HepG2 (cell line): ENCODE measurements around the gene SIK3. TPM values are rescaled to one million over a fixed set of nuclear protein-coding genes. Genes with fewer than 3 reads are reported as not detected.

ENCODE experiments used
- BHLHE40 ChIP-seq: IDR thresholded peaks from 2 replicates; pipeline ENCODE4 v1.6.1; 2011; ENCODE audit warnings: low read length, improper control_type of control experiment
- BRD4 ChIP-seq: sonication (generic); formaldehyde crosslinking; IDR thresholded peaks from 2 replicates; pipeline ENCODE4 v1.4.0; 2020; ENCODE audit warnings: missing genetic modification reagents
- CBX5 ChIP-seq: sonication (generic); formaldehyde crosslinking; IDR thresholded peaks from 2 replicates; pipeline ENCODE4 v1.4.0; 2020; ENCODE audit warnings: missing genetic modification reagents, borderline replicate concordance
- CEBPB ChIP-seq: IDR thresholded peaks from 2 replicates; pipeline ENCODE4 v1.6.1; 2011; ENCODE audit warnings: low read depth, low read length, improper control_type of control experiment, borderline replicate concordance
- EED ChIP-seq: sonication (generic); formaldehyde crosslinking; IDR thresholded peaks from 2 replicates; pipeline ENCODE4 v1.5.0; 2020; ENCODE audit warnings: mild to moderate bottlenecking, missing genetic modification reagents
- FOXJ3 ChIP-seq: sonication (generic); formaldehyde crosslinking; IDR thresholded peaks from 2 replicates; pipeline ENCODE4 v1.4.0; 2020; ENCODE audit warnings: missing genetic modification reagents, mild to moderate bottlenecking, borderline replicate concordance
- FOXK2 ChIP-seq: fragments of 450-650 bp; IDR thresholded peaks from 2 replicates; pipeline ENCODE4 v1.6.1; 2016
- FOXP1 ChIP-seq, 2 experiments: fragments of 450-650 bp in 1 of 2; IDR thresholded peaks; 2 replicates each; pipeline ENCODE4 v1.6.1; 2017 to 2018; ENCODE audit warnings: antibody characterized with exemption in 1 of 2
- GZF1 ChIP-seq: sonication (generic); formaldehyde crosslinking; IDR thresholded peaks from 2 replicates; pipeline ENCODE4 v1.5.1; 2020; ENCODE audit warnings: mild to moderate bottlenecking, missing genetic modification reagents
- HES4 ChIP-seq: sonication (generic); formaldehyde crosslinking; IDR thresholded peaks from 2 replicates; pipeline ENCODE4 v1.9.0; 2021; ENCODE audit warnings: mild to moderate bottlenecking, missing genetic modification reagents, borderline replicate concordance
- HNF4A ChIP-seq: sonication (generic); formaldehyde crosslinking; IDR thresholded peaks from 2 replicates; pipeline ENCODE4 v1.4.0; 2020; ENCODE audit warnings: missing genetic modification reagents
- HNRNPUL1 ChIP-seq: fragments of 200-400 bp; formaldehyde crosslinking; IDR thresholded peaks from 2 replicates; pipeline ENCODE4 v1.6.1; 2017; ENCODE audit warnings: low read depth, mild to moderate bottlenecking, low read length, moderate library complexity
- HOXD1 ChIP-seq: sonication (generic); formaldehyde crosslinking; IDR thresholded peaks from 2 replicates; pipeline ENCODE4 v1.5.0; 2020; ENCODE audit warnings: missing genetic modification reagents
- JDP2 ChIP-seq: sonication (generic); formaldehyde crosslinking; IDR thresholded peaks from 2 replicates; pipeline ENCODE4 v1.8.1; 2022; ENCODE audit warnings: missing genetic modification reagents, borderline replicate concordance
- JUN ChIP-seq: sonication (generic); formaldehyde crosslinking; IDR thresholded peaks from 2 replicates; pipeline ENCODE4 v1.4.0; 2020; ENCODE audit warnings: mild to moderate bottlenecking, missing genetic modification reagents
- KAT7 ChIP-seq: IDR thresholded peaks from 2 replicates; pipeline ENCODE4 v1.6.1; 2018; ENCODE audit warnings: borderline replicate concordance, missing compliant biosample characterization
- KLF9 ChIP-seq: IDR thresholded peaks from 2 replicates; pipeline ENCODE4 v1.6.1; 2016; ENCODE audit warnings: low read depth
- RXRB ChIP-seq: IDR thresholded peaks from 2 replicates; pipeline ENCODE4 v1.6.1; 2016; ENCODE audit warnings: borderline replicate concordance, missing genetic modification reagents, missing compliant biosample characterization
- SUZ12 ChIP-seq: fragments of 150-350 bp; IDR thresholded peaks from 2 replicates; pipeline ENCODE4 v1.6.1; 2014; ENCODE audit warnings: low read depth, low read length
- XBP1 ChIP-seq: sonication (generic); formaldehyde crosslinking; IDR thresholded peaks from 2 replicates; pipeline ENCODE4 v1.5.0; 2020; ENCODE audit warnings: missing genetic modification reagents
- ZNF558 ChIP-seq: sonication (generic); formaldehyde crosslinking; IDR thresholded peaks from 2 replicates; pipeline ENCODE4 v1.9.0; 2022; ENCODE audit warnings: mild to moderate bottlenecking, missing genetic modification reagents, borderline replicate concordance
- ZNF577 ChIP-seq: sonication (generic); formaldehyde crosslinking; IDR thresholded peaks from 2 replicates; pipeline ENCODE4 v1.4.0; 2020; ENCODE audit warnings: mild to moderate bottlenecking, low read depth, missing genetic modification reagents, borderline replicate concordance
- ZNF879 ChIP-seq: sonication (generic); formaldehyde crosslinking; IDR thresholded peaks from 2 replicates; pipeline ENCODE4 v1.8.1; 2023; ENCODE audit warnings: missing genetic modification reagents
- polyA plus RNA-seq, 8 experiments: library from polyadenylated mRNA; depleted of rRNA in 3 of 8; stranded (reverse) in 7 of 8; unstranded in 1 of 8; fragments of >200 nt; fragmentation: Illumina TruSeq in 4 of 8; extraction: Trizol in 4 of 8; gene quantifications; 2 replicates each; pipeline versions ENCODE4 v1.2.1 to v1.2.3, GENCODE V29; 2011 to 2016; ENCODE audit warnings: low read depth in 4 of 8, missing spikeins in 1 of 8, mixed read lengths in 1 of 8; ENCODE audit not compliant: insufficient read depth in 1 of 8
- total RNA-seq, 5 experiments: library from RNA; depleted of rRNA; stranded (reverse); fragments of >200 nt; fragmentation: Illumina TruSeq; extraction: Trizol; gene quantifications; 2 replicates each; pipeline ENCODE4 v1.2.3, GENCODE V29; 2016; ENCODE audit warnings: low read depth in 1 of 5
- TF ChIP-seq, protein P1 (sequence below): IDR thresholded peaks from 2 replicates; pipeline ENCODE4 v1.6.1; 2016
- TF ChIP-seq, protein P2 (sequence below): sonication (generic); formaldehyde crosslinking; IDR thresholded peaks from 2 replicates; pipeline ENCODE4 v1.4.0; 2020; ENCODE audit warnings: mild to moderate bottlenecking, missing genetic modification reagents
- TF ChIP-seq, protein P3 (sequence below): sonication (generic); formaldehyde crosslinking; IDR thresholded peaks from 2 replicates; pipeline ENCODE4 v1.8.0; 2022; ENCODE audit warnings: mild to moderate bottlenecking, missing genetic modification reagents, moderate library complexity

The SIK3 gene
- total and polyA plus RNA-seq, 2 of the 13 experiments (the other 11 are each of a cell fraction or from before 2014, with no cell fraction given) = 5.7 to 9.8 TPM

DNA sequence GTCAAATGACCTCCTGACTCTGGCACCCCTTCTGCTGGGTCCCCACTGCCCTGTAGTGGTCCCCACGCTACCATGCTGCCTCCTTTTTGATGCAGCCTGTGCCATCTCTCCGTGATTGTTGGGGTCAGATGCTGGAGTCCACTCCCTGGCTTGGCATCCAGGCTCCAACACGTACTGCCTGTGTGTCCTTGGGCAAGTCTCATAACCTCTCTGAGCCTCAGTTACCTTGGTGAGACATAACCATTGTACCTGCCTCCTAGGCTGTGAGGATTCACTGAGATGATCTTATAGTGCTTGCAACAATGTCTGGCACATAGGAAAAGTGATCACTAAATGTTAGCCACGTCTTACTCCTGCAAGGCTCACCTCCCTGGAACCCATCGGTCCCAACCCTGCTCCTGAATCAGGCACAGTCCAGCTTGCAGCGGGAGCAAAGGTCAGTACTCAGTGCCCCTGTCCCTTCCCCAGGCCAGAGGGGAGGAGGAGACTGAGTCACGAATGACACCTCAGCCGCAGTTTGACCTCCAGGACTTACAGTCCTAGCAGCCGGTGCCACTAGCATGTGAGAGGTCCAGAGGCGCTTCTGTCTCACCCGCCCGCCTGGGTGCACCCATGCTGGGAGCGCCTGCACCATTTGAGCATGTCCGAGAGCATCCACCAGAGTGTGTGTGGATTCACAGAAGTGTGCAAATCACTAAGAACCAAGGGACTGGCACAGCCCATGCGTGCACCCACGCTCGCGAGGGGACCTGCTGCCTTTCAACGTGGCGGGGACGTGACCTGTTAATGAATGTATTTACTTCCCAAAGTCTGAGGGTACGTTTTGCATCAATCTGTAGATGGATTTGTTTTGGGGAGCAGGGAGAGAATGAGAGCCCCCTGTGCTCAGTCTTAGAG, 272.1 kb downstream of the SIK3 start (continued):
- TF ChIP-seq JUN (CRISPR knock-in tag) (no peak; the same call in 1 of the 2 replicates), BHLHE40 (peak; percentile 53; the same call in 1 of the 2 replicates), KAT7 (CRISPR knock-in tag) (no peak), CEBPB (no peak), BRD4 (CRISPR knock-in tag) (peak; percentile 72; the same call in 1 of the 2 replicates), JDP2 (CRISPR knock-in tag) (no peak), HES4 (CRISPR knock-in tag) (peak; percentile 22; the same call in 1 of the 2 replicates), GZF1 (no peak), HNF4A (peak; percentile 82), ZNF577 (CRISPR knock-in tag) (no peak), HNRNPUL1 (no peak), RXRB (CRISPR knock-in tag) (peak; percentile 45; the same call in 1 of the 2 replicates), ZNF879 (no peak), CBX5 (CRISPR knock-in tag) (no peak), FOXK2 (no peak), FOXP1 (IDR thresholded peaks at IDR 0.05) (no peak), FOXP1 (CRISPR knock-in tag; IDR thresholded peaks at IDR 0.05) (no peak), XBP1 (CRISPR knock-in tag) (no peak), KLF9 (CRISPR knock-in tag) (no peak), EED (CRISPR knock-in tag) (no peak), ZNF558 (CRISPR knock-in tag) (no peak), FOXJ3 (CRISPR knock-in tag) (no peak), HOXD1 (no peak; the same call in 1 of the 2 replicates), SUZ12 (no peak)
- TF ChIP-seq, protein P1, sequence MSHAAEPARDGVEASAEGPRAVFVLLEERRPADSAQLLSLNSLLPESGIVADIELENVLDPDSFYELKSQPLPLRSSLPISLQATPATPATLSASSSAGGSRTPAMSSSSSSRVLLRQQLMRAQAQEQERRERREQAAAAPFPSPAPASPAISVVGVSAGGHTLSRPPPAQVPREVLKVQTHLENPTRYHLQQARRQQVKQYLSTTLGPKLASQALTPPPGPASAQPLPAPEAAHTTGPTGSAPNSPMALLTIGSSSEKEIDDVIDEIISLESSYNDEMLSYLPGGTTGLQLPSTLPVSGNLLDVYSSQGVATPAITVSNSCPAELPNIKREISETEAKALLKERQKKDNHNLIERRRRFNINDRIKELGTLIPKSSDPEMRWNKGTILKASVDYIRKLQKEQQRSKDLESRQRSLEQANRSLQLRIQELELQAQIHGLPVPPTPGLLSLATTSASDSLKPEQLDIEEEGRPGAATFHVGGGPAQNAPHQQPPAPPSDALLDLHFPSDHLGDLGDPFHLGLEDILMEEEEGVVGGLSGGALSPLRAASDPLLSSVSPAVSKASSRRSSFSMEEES = no peak
- TF ChIP-seq, protein P2, sequence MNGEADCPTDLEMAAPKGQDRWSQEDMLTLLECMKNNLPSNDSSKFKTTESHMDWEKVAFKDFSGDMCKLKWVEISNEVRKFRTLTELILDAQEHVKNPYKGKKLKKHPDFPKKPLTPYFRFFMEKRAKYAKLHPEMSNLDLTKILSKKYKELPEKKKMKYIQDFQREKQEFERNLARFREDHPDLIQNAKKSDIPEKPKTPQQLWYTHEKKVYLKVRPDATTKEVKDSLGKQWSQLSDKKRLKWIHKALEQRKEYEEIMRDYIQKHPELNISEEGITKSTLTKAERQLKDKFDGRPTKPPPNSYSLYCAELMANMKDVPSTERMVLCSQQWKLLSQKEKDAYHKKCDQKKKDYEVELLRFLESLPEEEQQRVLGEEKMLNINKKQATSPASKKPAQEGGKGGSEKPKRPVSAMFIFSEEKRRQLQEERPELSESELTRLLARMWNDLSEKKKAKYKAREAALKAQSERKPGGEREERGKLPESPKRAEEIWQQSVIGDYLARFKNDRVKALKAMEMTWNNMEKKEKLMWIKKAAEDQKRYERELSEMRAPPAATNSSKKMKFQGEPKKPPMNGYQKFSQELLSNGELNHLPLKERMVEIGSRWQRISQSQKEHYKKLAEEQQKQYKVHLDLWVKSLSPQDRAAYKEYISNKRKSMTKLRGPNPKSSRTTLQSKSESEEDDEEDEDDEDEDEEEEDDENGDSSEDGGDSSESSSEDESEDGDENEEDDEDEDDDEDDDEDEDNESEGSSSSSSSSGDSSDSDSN (CRISPR knock-in tag) = peak; percentile 4; the same call in 1 of the 2 replicates
- TF ChIP-seq, protein P3, sequence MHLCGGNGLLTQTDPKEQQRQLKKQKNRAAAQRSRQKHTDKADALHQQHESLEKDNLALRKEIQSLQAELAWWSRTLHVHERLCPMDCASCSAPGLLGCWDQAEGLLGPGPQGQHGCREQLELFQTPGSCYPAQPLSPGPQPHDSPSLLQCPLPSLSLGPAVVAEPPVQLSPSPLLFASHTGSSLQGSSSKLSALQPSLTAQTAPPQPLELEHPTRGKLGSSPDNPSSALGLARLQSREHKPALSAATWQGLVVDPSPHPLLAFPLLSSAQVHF (CRISPR knock-in tag) = no peak
